Measurements from ENCODE around the gene MED10. TPM values are rescaled to one million over a fixed set of nuclear protein-coding genes. Genes with fewer than 3 reads are reported as not detected.

The MED10 gene
- total RNA-seq, 1 experiment from 2014 or later, result 34.0 TPM

- no TSS peak for BruUV-seq (replicated peaks)
- CTCF ChIA-PET, result no interaction called here
- in situ Hi-C loops (cut with HindIII; ENCODE audit: low pct_unique_long_range_greater_than_20kb, low sequenced_read_pairs) (no loop called here), intact Hi-C loops (cut with micrococcal nuclease; ENCODE audit: unreplicated experiment) (no loop called here)
- no peak overlapping the region for H3K27ac ChIP-seq (ENCODE audit: low read length)
- no peaks in the 10 kb centered on the region for H3K9me3 ChIP-seq (ENCODE audit: control insufficient read depth, insufficient read depth, low read depth, low read length)
- H3K4me3 ChIP-seq (ENCODE audit: low read depth in 2 of 2, low read length in 2 of 2), result no peak overlapping the region
- no peak for TF ChIP-seq REST (IDR thresholded peaks at IDR 0.05; ENCODE audit: insufficient read depth in 1 of 2, low read depth in 2 of 2, low read length in 1 of 2)
- no peak for TF ChIP-seq CTCF (IDR thresholded peaks at IDR 0.05)
- no peak for TF ChIP-seq TCF7L2 (IDR thresholded peaks at IDR 0.05; ENCODE audit: low read depth, low read length)
- no peak for TF ChIP-seq SIN3A (IDR thresholded peaks at IDR 0.05; ENCODE audit: borderline replicate concordance, insufficient read depth, low read depth, low read length)
- no peak for TF ChIP-seq POLR2AphosphoS5 (IDR thresholded peaks at IDR 0.05; ENCODE audit: low read depth, low read length)
- H3K4me1 ChIP-seq (ENCODE audit: control insufficient read depth, insufficient read depth, low read length), result no peaks in the 10 kb centered on the region
- H3K36me3 ChIP-seq (ENCODE audit: control insufficient read depth, insufficient read depth, low read length), result no peaks in the 10 kb centered on the region
- POLR2A ChIA-PET, result no interaction called here
- ATAC-seq (no peak), DNase-seq (ENCODE audit: low read depth, low spot score) (no peak)
- H3K27me3 ChIP-seq (ENCODE audit: control insufficient read depth, insufficient read depth, low read length), result peaks cover 6% of the 10 kb centered on the region; the same call in 1 of the 2 replicates
Measured at GRCh38 chr5:6338871-6339270, 39.5 kb downstream of the MED10 start.

GRCh38 chr5:6338135-6338534 lies 40.2 kb downstream of the MED10 start:
- H3K36me3 ChIP-seq (ENCODE audit: control insufficient read depth, insufficient read depth, low read length), result no peaks in the 10 kb centered on the region
- peaks cover 6% of the 10 kb centered on the region; the same call in 1 of the 2 replicates for H3K27me3 ChIP-seq (ENCODE audit: control insufficient read depth, insufficient read depth, low read length)
- H3K9me3 ChIP-seq (ENCODE audit: control insufficient read depth, insufficient read depth, low read depth, low read length), result no peaks in the 10 kb centered on the region
- ChIA-PET POLR2A (interaction anchor here (0.6 kb wide), 1 partner anchor 14 kb away, joined by 3 read pairs; no protein-coding TSS in a partner anchor), CTCF (no interaction called here)
- H3K4me3 ChIP-seq (ENCODE audit: low read depth in 2 of 2, low read length in 2 of 2), result no peak overlapping the region
- ATAC-seq, result no peak
- DNase-seq (ENCODE audit: low read depth, low spot score), result no peak
- BruUV-seq (replicated peaks), result no TSS peak
- intact Hi-C loops (cut with micrococcal nuclease; ENCODE audit: unreplicated experiment), result no loop called here
- H3K27ac ChIP-seq (ENCODE audit: low read length), result no peak overlapping the region
- no peaks in the 10 kb centered on the region for H3K4me1 ChIP-seq (ENCODE audit: control insufficient read depth, insufficient read depth, low read length)
- in situ Hi-C loops (cut with HindIII; ENCODE audit: low pct_unique_long_range_greater_than_20kb, low sequenced_read_pairs), result no loop called here
- TF ChIP-seq POLR2AphosphoS5 (IDR thresholded peaks at IDR 0.05; ENCODE audit: low read depth, low read length) (no peak), CTCF (IDR thresholded peaks at IDR 0.05) (no peak), REST (IDR thresholded peaks at IDR 0.05; ENCODE audit: insufficient read depth in 1 of 2, low read depth in 2 of 2, low read length in 1 of 2) (no peak), TCF7L2 (IDR thresholded peaks at IDR 0.05; ENCODE audit: low read depth, low read length) (no peak), SIN3A (IDR thresholded peaks at IDR 0.05; ENCODE audit: borderline replicate concordance, insufficient read depth, low read depth, low read length) (no peak)
